GM19463 (cell line): ENCODE measurements around the gene SNX33.
A peak's percentile ranks its signal among the peaks of the same experiment; 100 is the strongest.
"Not testable (repeated sequence)": the region's sequence is repeated elsewhere in the genome, so short reads cannot be mapped to it uniquely, and the experiment has no call there.

Experiments used
- ATAC-seq: cut with Tn5 transposase; IDR thresholded peaks from one replicate; pipeline ENCODE4 v1.9.1; 2021; ENCODE audit warnings: mild to moderate bottlenecking, moderate library complexity; ENCODE audit not compliant: unreplicated experiment

SNX33 gene

DNA sequence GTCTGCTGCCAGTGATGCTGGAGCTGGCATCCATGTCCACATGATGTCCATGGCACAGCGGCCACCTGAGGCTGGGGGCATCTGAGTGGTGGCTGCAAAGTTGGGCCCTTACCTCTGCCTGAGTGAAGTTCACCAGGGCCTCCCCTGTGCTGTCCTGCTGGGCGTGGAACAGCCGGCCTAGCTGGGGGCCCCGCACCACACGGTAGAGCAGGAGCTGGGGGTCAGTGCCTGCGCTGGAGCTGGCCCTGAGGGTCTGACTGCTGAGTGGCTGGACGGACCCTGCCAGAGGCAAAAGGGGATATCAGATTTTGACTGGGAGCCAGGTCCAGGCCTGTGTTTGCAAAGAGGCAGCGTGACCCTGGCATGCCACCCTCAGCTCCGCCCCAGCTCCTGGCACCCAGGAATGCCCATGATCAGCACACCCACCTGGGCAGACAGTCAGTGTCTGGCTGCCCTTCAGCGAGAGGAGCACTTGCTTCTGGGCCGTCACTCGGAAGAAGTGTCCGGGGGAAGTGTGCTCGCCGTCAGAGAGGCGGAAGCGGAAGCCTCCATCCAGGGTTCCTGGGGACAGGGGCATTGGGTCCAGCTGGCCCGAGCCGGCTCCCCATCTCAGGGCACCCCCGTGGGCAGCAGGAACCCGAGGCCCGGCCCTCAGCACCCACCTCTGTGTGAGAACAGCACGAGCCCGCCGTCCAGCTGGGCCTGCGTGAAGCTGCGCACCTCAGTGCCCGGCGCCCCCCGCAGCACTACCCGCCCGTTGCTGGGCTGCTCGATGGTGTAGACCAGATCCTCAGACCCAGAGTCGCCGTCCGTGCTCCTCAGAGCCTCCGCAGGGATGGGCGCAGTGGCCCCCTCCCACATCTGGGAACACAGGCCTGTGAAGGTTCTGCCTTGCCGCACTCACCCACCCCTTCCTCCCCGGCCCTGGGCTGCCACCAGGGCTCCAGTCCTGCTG, 34.7 kb downstream of the SNX33 start:
- ATAC-seq = no peak

DNA sequence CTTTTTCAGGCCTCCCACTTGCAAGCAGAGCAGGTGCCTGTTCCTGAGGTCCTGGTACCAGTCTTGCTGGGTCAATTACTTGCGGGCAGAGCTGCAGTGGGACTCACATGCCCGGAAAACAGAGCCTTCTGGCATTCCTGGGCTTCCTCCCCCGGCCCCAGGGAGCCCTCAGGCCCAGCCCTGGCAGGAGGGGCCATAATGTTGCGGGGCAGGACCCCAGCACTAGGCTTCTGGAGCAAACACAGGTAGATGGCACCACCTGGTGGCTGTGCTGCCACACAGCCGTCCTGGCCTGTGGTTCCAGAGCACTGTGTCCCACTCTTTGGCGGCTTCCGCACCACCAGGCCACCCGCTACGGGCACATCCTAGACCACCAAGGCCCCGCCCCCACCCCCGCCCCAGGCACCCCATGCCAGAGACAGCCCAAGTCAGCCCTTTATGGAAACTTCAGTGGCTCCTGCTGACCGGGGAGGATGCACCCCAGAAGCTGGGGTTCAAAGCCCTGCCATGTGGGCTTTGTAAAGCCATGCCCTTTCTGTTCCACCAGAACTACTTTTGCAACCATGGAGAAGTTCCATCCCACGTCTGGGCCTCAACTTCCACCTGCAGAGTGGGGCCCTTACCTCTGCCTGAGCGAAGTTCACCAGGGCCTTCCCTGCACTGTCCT, 36.1 kb downstream of the SNX33 start:
- peak; percentile 56 for ATAC-seq

DNA sequence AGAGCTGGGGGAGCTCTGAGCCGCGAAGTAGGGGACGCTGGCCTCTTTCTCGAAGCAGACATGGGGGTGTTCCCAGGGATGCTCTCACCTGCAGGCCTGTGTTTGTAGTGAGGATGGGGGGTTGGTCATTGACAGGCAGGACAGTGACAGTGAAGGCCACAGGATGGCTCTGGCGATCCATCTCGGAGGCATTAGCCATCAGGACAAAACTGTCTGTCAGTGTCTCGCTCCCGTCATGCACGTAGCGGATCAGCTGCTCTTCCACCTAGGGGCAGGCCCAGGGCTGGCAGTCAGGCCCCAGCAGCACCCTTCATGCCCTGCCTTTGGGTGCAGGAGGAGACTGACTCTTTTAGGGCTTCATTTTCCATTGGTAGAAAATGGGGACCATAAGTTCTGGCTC, 36.9 kb downstream of the SNX33 start:
- ATAC-seq = no peak

DNA sequence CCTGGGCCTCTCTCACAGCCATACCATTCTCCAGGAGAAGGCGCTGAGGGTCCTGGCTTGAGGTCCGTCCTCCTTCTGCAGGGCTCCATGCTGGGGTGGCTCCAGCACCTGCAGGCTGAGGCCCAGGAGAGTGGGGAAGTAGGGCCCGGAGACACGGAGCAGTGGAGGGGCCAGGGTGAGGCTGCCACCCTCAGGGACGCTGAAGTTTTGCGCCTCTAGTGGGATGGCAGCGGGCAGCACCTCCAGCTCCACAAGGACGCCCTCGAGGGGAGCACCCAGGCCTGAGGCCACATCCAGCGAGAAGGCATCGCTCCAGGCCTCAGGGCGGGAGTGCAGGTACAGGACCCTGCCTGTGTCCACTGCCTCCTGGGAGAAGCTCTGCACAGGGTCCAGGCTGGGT, 37.5 kb downstream of the SNX33 start:
- no peak for ATAC-seq

DNA sequence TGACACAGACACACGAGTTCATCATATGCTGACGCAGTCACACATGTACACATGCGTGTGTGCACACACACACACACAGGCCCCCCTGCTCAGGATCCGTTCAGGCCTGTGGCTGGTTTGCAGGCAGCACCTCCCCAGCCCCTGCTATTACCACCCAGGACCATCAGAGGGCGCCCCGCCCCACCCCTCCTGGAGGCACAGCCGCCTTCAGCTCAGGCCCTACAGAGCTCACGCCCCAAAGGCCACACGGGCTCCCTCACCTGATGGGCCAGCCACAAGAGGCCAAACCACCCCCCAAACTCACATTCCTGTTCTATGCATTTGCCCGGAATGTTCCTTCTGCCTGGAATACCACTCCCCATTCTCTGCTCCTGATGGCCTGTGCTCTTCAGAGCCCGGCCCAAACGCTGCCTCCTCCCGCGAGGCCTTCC, 38.5 kb downstream of the SNX33 start:
- ATAC-seq = not testable (repeated sequence)

DNA sequence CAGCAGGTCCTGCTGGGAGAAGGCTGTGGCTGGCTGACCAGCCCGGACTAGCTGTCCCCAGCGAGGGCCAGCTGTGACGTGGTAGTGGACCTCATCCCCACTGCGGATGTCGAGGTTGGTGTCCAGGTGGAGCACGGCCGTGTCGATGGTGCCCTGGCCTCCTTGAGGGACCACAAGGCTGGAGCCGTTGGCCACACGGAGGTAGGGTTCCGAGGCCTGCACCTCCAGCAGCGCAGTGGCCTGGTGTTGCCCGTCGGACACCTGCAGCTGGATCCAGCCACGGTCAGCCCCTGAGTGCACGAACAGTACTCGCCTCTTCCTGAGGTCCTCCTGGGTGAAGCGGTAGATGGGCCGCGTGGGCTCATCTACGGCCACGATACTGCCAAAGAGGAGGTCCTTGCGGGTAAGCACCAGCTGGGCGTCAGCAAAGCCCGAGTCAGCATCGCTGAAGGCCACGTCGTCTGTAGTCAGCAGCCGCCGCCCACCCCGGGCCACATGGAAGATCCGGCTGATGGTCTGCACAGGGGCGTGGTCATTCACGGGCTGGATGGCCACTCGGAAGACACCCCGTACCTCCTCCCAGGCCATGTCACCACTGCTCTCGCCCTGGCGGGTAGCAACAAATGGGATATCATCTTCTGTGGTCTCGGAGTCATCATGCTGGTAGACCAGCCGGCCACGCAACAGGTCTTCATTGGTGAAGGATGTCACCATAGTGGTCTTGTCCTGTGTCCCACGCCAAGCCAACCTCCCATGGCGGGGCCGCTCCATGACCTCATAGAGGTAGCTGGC, 40.0 kb downstream of the SNX33 start:
- no peak for ATAC-seq

DNA sequence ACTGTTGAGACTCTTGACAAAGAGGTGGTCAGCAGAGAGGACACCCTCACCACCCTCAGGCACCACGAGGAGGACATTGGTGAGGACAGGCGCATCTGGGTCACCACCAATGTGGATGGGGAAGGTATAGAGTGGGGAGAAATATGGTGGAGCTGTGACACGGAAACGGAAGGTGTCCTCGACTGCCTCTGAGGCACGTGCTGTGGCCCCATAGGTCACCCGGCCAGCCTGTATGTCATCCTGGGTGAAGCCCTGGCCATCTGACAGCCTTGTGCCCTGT, 40.5 kb downstream of the SNX33 start:
- no peak for ATAC-seq

DNA sequence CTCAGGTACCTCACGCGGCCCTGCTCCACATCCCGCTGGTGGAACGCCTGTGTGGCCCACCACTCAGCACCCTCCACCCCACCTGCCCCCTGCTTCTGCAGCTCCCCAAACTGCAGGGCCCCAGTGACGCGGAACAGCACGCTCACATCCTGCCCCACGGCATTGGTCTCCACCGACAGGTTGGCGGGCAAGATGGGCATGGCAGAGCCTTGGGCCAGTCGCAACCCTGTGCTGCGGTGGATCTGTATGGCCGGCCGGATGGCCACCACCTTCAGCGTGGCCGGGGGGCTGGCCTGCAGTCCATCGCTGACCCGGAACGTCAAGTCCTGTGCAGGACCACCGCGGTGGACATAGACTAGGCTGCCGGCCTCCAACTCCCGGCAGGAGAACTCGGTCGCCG, 41.1 kb downstream of the SNX33 start:
- ATAC-seq = no peak

DNA sequence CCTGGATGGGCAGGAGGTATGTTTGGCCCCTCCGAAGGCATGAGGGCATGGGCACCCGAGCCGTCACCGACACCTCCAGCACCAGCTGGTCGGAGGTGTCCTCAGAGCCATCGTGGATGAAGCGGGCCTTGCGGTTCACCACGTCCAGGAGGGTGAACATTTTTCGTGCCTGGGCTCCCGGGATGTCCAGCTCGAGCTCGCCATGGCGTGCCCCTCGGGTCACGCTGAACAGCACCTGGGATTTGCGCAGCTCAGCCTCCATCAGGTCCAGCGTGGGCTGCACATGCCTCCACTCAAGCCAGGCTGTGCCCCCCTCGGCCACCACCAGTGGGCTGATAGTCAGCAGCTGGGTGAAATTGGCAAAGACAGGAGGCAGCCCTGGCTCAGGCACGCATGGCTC, 41.7 kb downstream of the SNX33 start:
- not testable (repeated sequence) for ATAC-seq

DNA sequence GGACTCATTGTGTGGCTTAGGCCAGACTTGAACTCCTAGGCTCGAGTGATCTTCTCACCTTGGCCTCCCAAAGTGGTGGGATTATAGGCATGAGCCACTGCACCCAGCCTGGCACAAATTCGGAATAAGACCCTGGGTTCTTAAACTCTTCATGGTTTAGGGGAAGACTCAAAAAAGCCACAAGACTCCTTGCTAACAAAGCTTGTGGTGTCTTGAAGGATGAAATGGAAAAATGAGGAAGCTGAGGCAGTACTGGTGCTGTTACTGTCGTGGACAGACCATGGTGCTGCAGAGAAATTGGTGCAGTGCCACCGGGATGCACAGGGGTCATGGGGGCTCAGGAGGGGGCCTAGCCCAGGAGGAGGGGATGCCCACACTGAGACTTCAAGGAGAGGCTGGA, 44.6 kb downstream of the SNX33 start:
- not testable (repeated sequence) for ATAC-seq

DNA sequence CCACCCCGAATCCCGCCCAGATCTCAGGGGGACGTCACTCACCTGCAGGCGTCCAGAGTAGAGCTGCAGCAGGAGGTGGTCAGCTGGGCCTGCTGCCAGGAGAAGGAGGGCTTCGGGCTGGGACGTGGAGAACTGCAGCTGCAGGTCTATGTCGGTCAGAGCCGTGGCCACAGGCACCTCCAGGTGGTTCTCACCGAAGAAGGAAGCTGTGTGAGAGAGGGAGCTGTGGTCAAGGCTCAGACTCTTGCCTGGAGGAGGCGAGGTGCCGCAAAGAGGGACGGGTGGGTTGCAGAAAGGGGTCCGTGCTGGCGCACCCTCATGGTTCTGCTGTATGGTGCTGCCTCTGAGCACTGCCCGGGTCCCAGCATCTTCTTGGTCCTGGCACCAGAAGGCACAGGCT, 45.3 kb downstream of the SNX33 start:
- not testable (repeated sequence) for ATAC-seq

DNA sequence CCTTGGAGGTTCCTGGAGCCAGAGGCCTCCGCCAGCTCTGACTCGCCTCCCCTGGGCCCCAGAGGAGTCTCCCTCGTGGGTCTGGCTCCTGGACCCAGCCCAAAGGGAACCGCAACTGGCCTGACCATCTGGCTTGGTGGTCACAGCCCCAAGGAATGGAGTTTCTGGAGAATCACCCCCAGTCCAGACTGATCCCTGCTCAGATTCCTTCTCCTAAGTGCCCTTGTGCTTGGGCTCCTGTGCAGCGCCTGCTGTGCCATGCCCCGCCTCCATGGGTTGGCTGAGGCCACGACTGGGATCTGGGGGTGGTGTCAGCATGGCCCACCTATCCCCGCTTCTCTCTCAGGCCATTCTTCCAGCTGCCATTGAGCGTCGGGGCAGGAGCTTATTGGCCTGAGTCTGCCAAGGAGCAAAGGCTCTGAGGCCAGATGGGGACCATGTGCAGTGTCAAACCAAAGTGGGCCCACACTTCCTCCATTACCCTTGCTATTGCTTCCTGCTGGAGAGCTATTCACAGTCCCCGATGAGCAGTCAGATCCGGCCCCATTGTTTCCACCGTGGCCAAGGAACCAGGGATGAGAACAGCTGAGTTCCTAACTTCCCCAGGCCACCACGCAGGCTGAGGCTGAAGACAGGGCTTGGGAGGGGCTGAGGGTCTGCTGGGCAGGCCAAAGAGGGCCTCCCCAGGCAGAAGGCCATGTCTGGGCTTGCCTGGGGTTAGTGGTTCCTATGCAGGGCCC, 46.0 kb downstream of the SNX33 start:
- ATAC-seq = no peak

DNA sequence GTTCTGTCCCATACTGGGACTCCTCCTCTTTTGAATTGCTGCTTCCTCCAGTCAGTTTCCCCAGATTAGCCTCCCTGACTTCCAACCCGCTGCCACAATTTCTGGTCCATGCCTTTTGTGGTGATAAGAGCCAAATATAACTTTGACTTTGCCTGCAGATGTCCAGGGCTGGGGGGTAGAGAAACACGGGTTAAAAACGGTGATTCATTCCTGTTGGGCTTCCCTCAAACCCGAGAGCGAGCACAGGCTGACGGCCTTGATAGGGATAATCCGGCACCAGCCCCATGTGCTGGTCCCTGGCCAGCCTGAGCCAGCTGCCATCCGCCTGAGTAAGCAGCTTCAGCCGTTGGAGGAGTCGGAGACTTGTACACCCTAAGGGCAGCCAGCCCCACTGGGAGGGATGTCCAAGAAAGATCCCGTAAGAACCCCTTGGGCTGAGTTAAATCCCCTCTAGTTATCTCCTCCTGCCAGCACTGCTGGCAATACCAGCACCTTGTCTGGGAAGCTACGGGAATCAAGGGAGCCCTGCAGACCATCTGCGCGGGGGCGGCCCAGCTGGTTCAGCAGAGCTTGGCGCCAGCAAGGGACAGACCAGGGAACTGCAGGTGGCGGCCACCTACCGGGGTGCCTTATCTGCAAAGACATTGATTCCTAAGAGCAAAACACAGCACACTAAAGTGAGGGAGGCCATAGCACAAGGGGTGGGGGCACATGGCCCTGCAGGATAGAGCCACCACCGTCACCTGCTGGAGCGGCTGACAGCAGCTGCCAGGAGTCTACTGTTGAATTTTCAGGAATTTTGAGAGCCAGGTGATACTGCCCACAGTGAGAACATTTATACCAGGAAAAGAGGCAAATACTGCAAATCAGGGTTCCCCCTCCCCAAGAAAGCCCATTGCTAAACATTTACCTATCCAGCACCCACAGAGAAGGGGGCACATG, 46.8 kb downstream of the SNX33 start:
- ATAC-seq = no peak

DNA sequence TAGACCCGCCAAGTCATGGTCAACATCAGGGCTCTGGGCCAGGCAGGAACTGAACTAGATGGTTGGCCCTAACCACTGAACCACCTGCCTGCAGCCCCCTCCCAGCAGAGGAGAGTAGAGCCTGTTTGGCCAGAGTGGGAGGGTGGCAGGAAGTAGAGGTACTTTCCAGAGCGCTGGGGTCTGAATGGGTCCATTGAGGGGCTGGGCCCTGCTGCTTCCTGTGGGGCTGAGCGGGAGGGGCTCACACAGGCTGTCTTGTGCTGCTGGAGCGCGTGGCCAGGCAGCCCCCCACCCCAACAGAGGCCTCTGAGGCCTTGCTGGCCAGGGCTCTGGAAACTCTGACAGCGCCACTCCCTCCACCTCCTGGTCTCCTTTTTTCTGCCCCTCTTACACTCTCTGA, 47.5 kb downstream of the SNX33 start:
- ATAC-seq = no peak

DNA sequence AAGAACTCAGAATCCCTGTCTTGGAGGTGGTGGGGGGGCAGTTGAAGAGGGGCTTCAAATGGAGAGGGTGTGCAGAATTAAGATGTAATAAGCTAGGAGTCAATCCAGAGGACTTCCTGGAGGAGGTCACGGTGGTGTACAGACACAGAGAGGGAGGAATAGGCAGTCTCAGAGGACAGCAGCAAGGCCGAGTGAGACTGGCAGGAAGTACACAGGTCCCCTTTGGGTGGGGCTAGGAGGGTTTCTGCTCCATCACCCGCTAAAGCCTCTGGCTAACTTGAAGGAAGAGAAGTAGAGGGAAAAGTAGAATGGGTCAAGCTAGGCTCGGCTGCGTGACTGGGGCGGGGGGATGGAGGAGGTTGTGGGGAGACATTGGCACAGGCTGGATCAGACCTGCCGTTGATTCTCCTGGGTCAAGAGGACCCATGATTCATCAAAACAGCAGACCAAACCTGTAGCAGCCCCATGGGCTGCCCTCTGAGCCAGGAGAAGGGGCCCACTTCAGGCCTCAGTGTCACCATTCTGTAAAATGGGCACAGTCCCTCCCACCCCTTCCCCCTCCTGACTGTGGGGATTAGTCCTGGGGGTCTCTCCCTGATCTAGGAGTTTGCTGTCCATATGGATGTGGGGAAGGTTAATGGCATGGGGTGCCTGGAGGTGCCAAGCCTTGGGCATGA, 48.1 kb downstream of the SNX33 start:
- ATAC-seq = no peak

DNA sequence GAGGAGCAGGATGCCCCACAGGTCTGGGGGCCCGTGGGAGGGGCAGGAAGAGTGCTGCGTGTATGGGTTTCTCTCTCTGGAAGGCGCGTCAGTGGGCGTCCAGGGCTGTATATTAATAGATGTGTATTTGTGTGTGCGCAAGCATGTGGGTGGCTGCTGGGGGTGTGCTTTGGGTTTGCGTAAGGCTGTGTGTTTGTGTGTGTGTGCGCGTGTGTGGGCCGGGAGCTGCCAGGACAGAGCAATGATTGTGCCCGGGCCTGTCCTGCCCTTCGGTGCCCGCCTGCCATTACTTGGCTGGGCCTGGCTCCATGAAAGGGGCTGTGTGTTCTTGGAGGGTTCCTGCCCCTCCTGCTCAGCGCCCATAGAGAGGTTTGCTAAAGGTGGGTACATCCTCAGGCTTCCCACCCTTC, 48.6 kb downstream of the SNX33 start:
- no peak for ATAC-seq

DNA sequence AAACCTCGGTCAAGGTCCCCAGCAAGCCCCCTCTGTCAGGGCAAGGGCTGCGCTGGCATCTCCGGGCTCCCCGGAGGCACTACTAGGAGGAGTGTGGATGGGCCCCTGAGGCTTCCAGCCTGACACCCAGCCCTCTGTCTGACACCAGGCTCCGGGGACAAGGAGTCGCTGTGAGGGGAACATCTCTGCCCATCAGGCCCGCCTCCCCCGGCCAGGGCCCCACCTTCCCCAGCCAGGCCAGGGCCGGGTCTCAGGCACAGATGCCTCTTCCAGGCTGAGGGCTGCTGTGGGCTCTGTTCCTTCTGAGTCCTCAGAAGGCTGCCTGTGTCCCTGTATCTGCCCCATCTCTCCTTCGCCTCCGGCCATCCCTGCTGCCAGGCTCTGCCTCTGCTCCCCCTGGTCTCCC, 49.1 kb downstream of the SNX33 start:
- ATAC-seq = no peak

DNA sequence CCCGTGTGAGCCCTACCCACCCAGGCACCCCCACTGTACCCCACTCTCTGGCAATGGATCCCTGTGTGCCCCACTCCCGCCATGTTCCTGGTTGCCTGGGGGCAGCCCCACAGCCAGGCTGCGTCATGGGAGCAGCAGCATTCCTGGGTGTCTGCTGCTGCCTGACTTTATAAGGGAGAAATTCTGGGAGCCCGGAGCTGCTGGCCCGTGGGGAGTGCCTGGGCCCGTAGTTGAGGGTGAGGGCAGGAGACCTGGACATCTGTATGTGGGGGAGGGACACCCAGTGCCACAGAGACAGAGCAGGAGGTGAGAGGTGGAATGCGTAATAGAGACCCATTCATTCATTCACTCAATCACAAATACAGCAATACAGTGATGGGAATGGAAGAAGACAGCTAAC, 49.8 kb downstream of the SNX33 start:
- ATAC-seq = no peak
